Stimulated activated CD4-positive, alpha-beta T cell treated with anti-CD3 and anti-CD28 coated beads, Interleukin-2, amount 100 ng/mL, for 24 hours (primary cell): ENCODE data around the gene ATP6AP1.

Experiments
- DNase-seq, 2 donors: peaks; one replicate each; pipeline ENCODE4 v3.0.0-alpha.2; 2020

The ATP6AP1 gene

GRCh38 chrX:154473683-154474082 is 45.2 kb downstream of the ATP6AP1 start:
- no peak for DNase-seq

GRCh38 chrX:154476821-154477220 is 48.3 kb downstream of the ATP6AP1 start:
- no peak for DNase-seq

- DNase-seq: no peak
Measured at GRCh38 chrX:154477891-154478477, 49.5 kb downstream of the ATP6AP1 start.

- peak; percentile 94 to 96 for DNase-seq
Measured at GRCh38 chrX:154478728-154479622, 50.5 kb downstream of the ATP6AP1 start, which contains the start of gene LAGE3. Gene LAGE3 (minus strand): TSS chrX:154479281. CDS start chrX:154478915, 366 bp downstream.

- no peak for DNase-seq
Measured at GRCh38 chrX:154481195-154481594, 52.7 kb downstream of the ATP6AP1 start.

- no peak for DNase-seq
Measured at GRCh38 chrX:154481911-154482601, 53.6 kb downstream of the ATP6AP1 start.

- DNase-seq: no peak
Measured at GRCh38 chrX:154482786-154483185, 54.3 kb downstream of the ATP6AP1 start.

- no peak for DNase-seq
Measured at GRCh38 chrX:154483325-154483724, 54.8 kb downstream of the ATP6AP1 start.

GRCh38 chrX:154484255-154485149 is 56.0 kb downstream of the ATP6AP1 start:
- no peak for DNase-seq

- no peak for DNase-seq
Measured at GRCh38 chrX:154485150-154486051, 56.9 kb downstream of the ATP6AP1 start.

- peak; percentile 27 to 36 for DNase-seq
Measured at GRCh38 chrX:154486052-154486395, 57.5 kb downstream of the ATP6AP1 start.
